Heart right ventricle (tissue), 16 donors: ENCODE results near the gene TCF15. TPM values are rescaled to one million over a fixed set of nuclear protein-coding genes. Genes with fewer than 3 reads are reported as not detected.

Experiments used
- ATAC-seq, 8 donors: fragments of 200-7000 bp; cut with Tn5 transposase; one replicate each; pipeline ENCODE4 v1.9.1; 2020; ENCODE audit warnings: mild to moderate bottlenecking in 8 of 8, moderate library complexity in 8 of 8, moderate number of reproducible peaks in 1 of 8
- DNase-seq, 2 donors: peaks; one replicate each; pipeline ENCODE4 v3.0.0-alpha.2; 2020
- H3K27ac ChIP-seq, 10 donors: fragments of 200-600 bp; sonication (generic) in 2 of 10; one replicate each; pipeline versions ENCODE4 v1.5.0 to v1.8.0; 2020 to 2022; ENCODE audit warnings: mild to moderate bottlenecking in 3 of 10
- H3K27me3 ChIP-seq, 7 donors: fragments of 200-600 bp; one replicate each; pipeline ENCODE4 v1.8.0; 2021 to 2022; ENCODE audit warnings: mild to moderate bottlenecking in 2 of 7
- H3K36me3 ChIP-seq, 9 donors: fragments of 200-600 bp; sonication (generic) in 1 of 9; one replicate each; pipeline versions ENCODE4 v1.5.0 to v1.8.0; 2020 to 2022; ENCODE audit warnings: mild to moderate bottlenecking in 2 of 9
- H3K4me1 ChIP-seq, 9 donors: fragments of 200-600 bp; sonication (generic) in 1 of 9; one replicate each; pipeline versions ENCODE4 v1.5.0 to v1.8.0; 2020 to 2022; ENCODE audit warnings: mild to moderate bottlenecking in 4 of 9
- H3K4me3 ChIP-seq, 10 donors: fragments of 200-600 bp; sonication (generic) in 2 of 10; one replicate each; pipeline versions ENCODE4 v1.5.0 to v1.8.0; 2020 to 2022; ENCODE audit warnings: mild to moderate bottlenecking in 7 of 10, moderate library complexity in 2 of 10
- H3K9me3 ChIP-seq, 11 donors: fragments of 200-600 bp in 10 of 11; sonication (generic) in 2 of 11; one replicate each; pipeline versions ENCODE4 v1.5.0 to v1.8.0; 2013 to 2022; ENCODE audit warnings: mild to moderate bottlenecking in 2 of 11, control low read depth in 1 of 11, moderate library complexity in 1 of 11
- CTCF ChIP-seq, 9 donors: fragments of 200-600 bp; sonication (generic) in 2 of 9; IDR thresholded peaks; one replicate each; pipeline versions ENCODE4 v1.5.0 to v1.8.0; 2021 to 2022; ENCODE audit warnings: antibody characterized with exemption in 9 of 9, mild to moderate bottlenecking in 5 of 9, moderate library complexity in 1 of 9
- WGBS, 2 donors: extraction: QIAGEN DNeasy Blood & Tissue Kit; methylation state at CpG; one replicate each; pipeline ENCODE4 v1.1.7; 2013; ENCODE audit warnings: inconsistent platforms in 1 of 2; 5-methylcytosine and 5-hydroxymethylcytosine counted together
- intact Hi-C, 10 donors: fragments of 100-400 bp; cut with DNase I; formaldehyde crosslinking; loops; one replicate each; pipeline versions ENCODE4 v1.11.1 to v1.14.2; 2022
- polyA plus RNA-seq, 2 donors: library from polyadenylated mRNA; stranded (reverse); fragments of 200-250 nt; gene quantifications; one replicate each; pipeline ENCODE4 v1.2.3, GENCODE V29; 2013
- total RNA-seq, 10 donors: library from RNA; stranded (reverse); fragmentation: NEBNext Ultra II Directional in 3 of 10; extraction: Animal tissue kit (Norgen Biotek cat#: 25700) in 3 of 10; gene quantifications; one replicate each; pipeline versions ENCODE4 v1.2.1 to v1.2.4, GENCODE V29; 2021 to 2023
- donor health status: Arrhythmogenic right ventricular cardiomyopathy.
- donor health status: ischemic (EF 13 %, LVEDD 7.1; RV severe dilation, severe dysfunction).
- donor health status: healthy with polysubstance abuse.
- donor health status: DM: no; HTN: yes; CAD: no.
- donor health status: DM: no; HTN: no; CAD: no.
- donor health status: ischemic (EF 25% LVEDD 6.9; RV normal size, moderate dysfunction).
- donor health status: ischemic (EF 25% LVEDD 5.7; RV mildly dilated, moderate dysfunction).
- donor health status: healthy.
- donor health status: DM: yes; HTN: yes; CAD: no.
- donor health status: Ischemic cardiomyopathy.
- donor health status: ischemic (EF 35%, LVEDD 5.7; RV mildly dilated, moderate dysfunction).
- donor health status: nonischemic (EF 11% LVEDD 7.7; RV severe dilation, severe dysfunction).
- donor health status: DM: yes; HTN: yes; CAD: no.
- donor health status: PGD.
- donor health status: ischemic (EF 29% LVEDD 5.4; RV normal size, mild dysfunction).
- donor health status: nonischemic (EF 23%, LVEDD 6.1; RV moderate dilation, normal function).

TCF15 gene
- total and polyA plus RNA-seq, 12 donors: 4.6 to 41.0 (median 8.4) TPM

- H3K27me3 ChIP-seq: no peaks in the 10 kb centered on the region
- peak; percentile 39 to 79 (median 70) for TF ChIP-seq CTCF (IDR thresholded peaks at IDR 0.05)
- DNase-seq: peak; percentile 91 to 93
- peaks cover 6 to 48% (median 22%) of the 10 kb centered on the region in 9 donors for H3K4me1 ChIP-seq
- 1% methylated on average over 41 to 68 of the region's 74 CpGs for WGBS, 2 donors
- peaks cover 0 to 31% (median 16%) of the 10 kb centered on the region in 9 donors for H3K36me3 ChIP-seq
- peaks cover 0 to under 1% (median 0%) of the 10 kb centered on the region in 11 donors for H3K9me3 ChIP-seq
- peak within 1 kb of the TSS; percentile 36 to 87 (median 76) for H3K4me3 ChIP-seq
- H3K27ac ChIP-seq: peak within 1 kb of the TSS; percentile 86 to 98 (median 93)
- peak; percentile 92 to 96 (median 96) for ATAC-seq
- intact Hi-C loops: loop anchor here in 6 of 10 donors (2.0 to 10.0 kb wide), 5 partner anchors 74 to 298 kb away; no protein-coding TSS in a partner anchor
These were observed 43.0 kb upstream of the TCF15 start, which contains the start of gene SRXN1 for GRCh38 chr20:653110-653589. TSS of gene SRXN1 (minus strand) at chr20:653200. CDS start at chr20:653185, 15 bp downstream.

- DNase-seq: peak in 1 of 2 donors; percentile 35
- peak overlapping the region; percentile 86 to 98 (median 93) for H3K27ac ChIP-seq
- H3K4me1 ChIP-seq: peaks cover 6 to 48% (median 22%) of the 10 kb centered on the region in 9 donors
- intact Hi-C loops: loop anchor here in 6 of 10 donors (2.0 to 10.0 kb wide), 5 partner anchors 74 to 298 kb away; no protein-coding TSS in a partner anchor
- peak in 6 of 8 donors; percentile 3 to 19 (median 5) for ATAC-seq
- 2% methylated on average over 24 to 36 of the region's 36 CpGs for WGBS, 2 donors
- H3K4me3 ChIP-seq: peak overlapping the region; percentile 36 to 87 (median 76)
- peaks cover 0 to 36% (median 21%) of the 10 kb centered on the region in 9 donors for H3K36me3 ChIP-seq
- no peak for TF ChIP-seq CTCF (IDR thresholded peaks at IDR 0.05)
- H3K9me3 ChIP-seq: peaks cover 0 to 5% (median 0%) of the 10 kb centered on the region in 11 donors
- no peaks in the 10 kb centered on the region for H3K27me3 ChIP-seq
These were observed 42.6 kb upstream of the TCF15 start for GRCh38 chr20:652615-653109.

- intact Hi-C loops: loop anchor here in 6 of 10 donors (2.0 to 10.0 kb wide), 5 partner anchors 75 to 297 kb away; no protein-coding TSS in a partner anchor
- 35 to 41% methylated on average over 20 of the region's 20 CpGs for WGBS, 2 donors
- ATAC-seq: peak in 6 of 8 donors; percentile 11 to 43 (median 29)
These were observed 41.9 kb upstream of the TCF15 start for GRCh38 chr20:651713-652614.

More at GRCh38 chr20:651713-652614, 41.9 kb upstream of the TCF15 start:
- H3K27me3 ChIP-seq: no peaks in the 10 kb centered on the region
- H3K36me3 ChIP-seq: peaks cover 0 to 43% (median 28%) of the 10 kb centered on the region in 9 donors
- H3K9me3 ChIP-seq: peaks cover 0 to 8% (median 0%) of the 10 kb centered on the region in 11 donors
- H3K4me1 ChIP-seq: peaks cover 6 to 47% (median 22%) of the 10 kb centered on the region in 9 donors
- peak overlapping the region; percentile 36 to 87 (median 76) for H3K4me3 ChIP-seq
- no peak for DNase-seq
- no peak for TF ChIP-seq CTCF (IDR thresholded peaks at IDR 0.05)
- peak overlapping the region; percentile 86 to 98 (median 93) for H3K27ac ChIP-seq
